Small intestine (tissue), 7 donors: Measurements from ENCODE around the gene LRRC28. TPM values are rescaled to one million over a fixed set of nuclear protein-coding genes. Genes with fewer than 3 reads are reported as not detected.

Experiments
- DNase-seq, 2 donors: peaks; one replicate each; pipeline versions ENCODE4 v3.0.0 to v3.0.0-alpha.2; 2013
- FAIRE-seq: peaks from 2 replicates; lab custom pipeline; 2012; peaks lifted over from hg19 to GRCh38; lab: Jason Lieb, UNC
- H3K27ac ChIP-seq, 3 donors: one replicate each; pipeline ENCODE4 v1.5.1; 2013; ENCODE audit warnings: low read length in 2 of 3, mild to moderate bottlenecking in 2 of 3, control low read depth in 1 of 3, inconsistent platforms in 1 of 3, low read depth in 1 of 3, moderate library complexity in 1 of 3
- H3K27me3 ChIP-seq, 3 donors: one replicate each; pipeline ENCODE4 v1.6.1; 2013; ENCODE audit warnings: low read length in 3 of 3, inconsistent platforms in 1 of 3; ENCODE audit not compliant: control insufficient read depth in 3 of 3, insufficient read depth in 3 of 3
- H3K36me3 ChIP-seq, 3 donors: one replicate each; pipeline ENCODE4 v1.6.1; 2013; ENCODE audit warnings: low read length in 3 of 3, inconsistent platforms in 1 of 3, low read depth in 1 of 3, mild to moderate bottlenecking in 1 of 3, moderate library complexity in 1 of 3; ENCODE audit not compliant: control insufficient read depth in 3 of 3, insufficient read depth in 2 of 3
- H3K4me1 ChIP-seq, 3 donors: one replicate each; pipeline ENCODE4 v1.6.1; 2013; ENCODE audit warnings: low read length in 2 of 3, inconsistent platforms in 1 of 3, low read depth in 1 of 3, mild to moderate bottlenecking in 1 of 3, moderate library complexity in 1 of 3; ENCODE audit not compliant: control insufficient read depth in 3 of 3, insufficient read depth in 2 of 3
- H3K4me3 ChIP-seq, 3 donors: one replicate each; pipeline ENCODE4 v1.5.1; 2013; ENCODE audit warnings: low read length in 3 of 3, control low read depth in 1 of 3, inconsistent platforms in 1 of 3, low read depth in 1 of 3, mild to moderate bottlenecking in 1 of 3, moderate library complexity in 1 of 3
- H3K9me3 ChIP-seq, 2 donors: one replicate each; pipeline ENCODE4 v1.6.1; 2013; ENCODE audit warnings: low read depth in 1 of 2, low read length in 1 of 2; ENCODE audit not compliant: control insufficient read depth in 2 of 2, insufficient read depth in 1 of 2
- WGBS, 3 donors: extraction: QIAGEN DNeasy Blood & Tissue Kit; methylation state at CpG; one replicate each; pipeline ENCODE4 v1.1.7; 2013; 5-methylcytosine and 5-hydroxymethylcytosine counted together
- polyA plus RNA-seq, 4 donors: library from polyadenylated mRNA; stranded (reverse) in 3 of 4; unstranded in 1 of 4; fragments of 200-250 nt in 3 of 4; fragments of 120-200 nt in 1 of 4; gene quantifications; one replicate each; pipeline versions ENCODE4 v1.2.1 to v1.2.3, GENCODE V29; 2013
- donor health status: healthy with polysubstance abuse.
- donor health status: control.
- donor health status: control.
- donor health status: Bipolar disorder and iron deficiency.
- donor health status: healthy.

Gene LRRC28
- polyA plus RNA-seq, 4 donors, result 23.7 to 46.7 (median 36.9) TPM

DNA sequence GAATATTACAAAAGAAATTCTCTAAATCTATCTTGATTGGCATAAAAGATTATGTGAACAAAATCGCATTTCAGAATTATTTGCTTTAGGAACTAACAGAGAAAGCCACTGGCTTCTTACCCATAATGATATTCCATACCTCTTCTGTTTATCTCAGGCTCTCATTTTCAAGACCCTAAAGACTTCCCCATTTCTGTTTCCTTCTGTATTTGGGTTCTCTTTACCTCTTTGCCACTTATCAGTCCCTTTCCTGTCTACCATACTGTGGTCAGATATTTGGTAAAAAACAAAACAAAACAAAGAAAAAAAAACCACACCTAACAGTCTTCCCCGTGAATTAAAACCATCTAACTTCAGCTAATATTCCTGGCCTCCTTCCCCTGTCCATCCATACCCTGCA is 108.5 kb downstream of the LRRC28 start:
- Histone ChIP-seq H3K36me3 (peaks cover 0 to 13% (median 8%) of the 10 kb centered on the region in 3 donors), H3K4me1 (no peaks in the 10 kb centered on the region), H3K27ac (no peak overlapping the region), H3K9me3 (peaks cover 0 to 3% of the 10 kb centered on the region in 2 donors), H3K4me3 (no peak overlapping the region), H3K27me3 (no peaks in the 10 kb centered on the region)
- DNase-seq, result no peak
- 79 to 96% (median 83%) methylated on average over 2 of the region's 2 CpGs for WGBS, 3 donors
- FAIRE-seq, result no peak

DNA sequence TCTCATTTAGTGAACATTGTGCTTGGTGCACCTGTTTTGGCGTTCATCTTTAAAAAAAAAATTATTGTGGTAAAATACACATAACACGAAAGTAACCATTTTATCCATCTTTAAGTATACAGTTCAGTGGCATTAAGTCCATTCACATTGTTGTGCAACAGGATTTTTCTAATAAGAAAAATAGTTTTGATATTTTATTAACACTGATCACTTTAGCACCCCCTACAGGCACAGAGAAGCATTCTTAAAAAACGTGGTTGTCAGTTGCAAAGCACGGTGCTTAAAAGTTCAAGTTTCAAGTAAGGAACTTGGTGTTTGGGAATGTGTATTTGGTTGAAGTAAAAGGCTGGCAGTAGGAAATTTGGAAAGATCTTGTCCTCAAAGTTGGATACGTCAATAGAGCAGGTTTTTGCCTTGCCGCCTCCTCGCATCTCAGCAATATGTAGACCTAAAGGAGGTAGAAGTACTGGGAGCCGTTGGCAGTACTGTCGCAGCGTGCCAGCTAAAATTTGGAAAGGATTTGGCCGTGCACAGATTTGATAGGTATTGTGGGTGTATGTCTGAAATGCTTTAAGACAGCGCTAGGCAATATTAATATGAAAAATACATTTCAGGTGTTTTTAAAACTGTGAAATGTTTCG is 110.4 kb downstream of the LRRC28 start:
- Histone ChIP-seq H3K27ac (no peak overlapping the region), H3K27me3 (no peaks in the 10 kb centered on the region), H3K4me1 (no peaks in the 10 kb centered on the region), H3K4me3 (no peak overlapping the region), H3K36me3 (peaks cover under 1 to 14% (median 13%) of the 10 kb centered on the region in 3 donors), H3K9me3 (peaks cover 0 to 3% of the 10 kb centered on the region in 2 donors)
- WGBS, 3 donors, result 88 to 91% (median 90%) methylated on average over 13 of the region's 13 CpGs
- DNase-seq (no peak), FAIRE-seq (no peak)

GRCh38 chr15:99365242-99365641 is 114.0 kb downstream of the LRRC28 start:
- FAIRE-seq (no peak), DNase-seq (no peak)
- H3K36me3 ChIP-seq, result peaks cover 3 to 19% (median 16%) of the 10 kb centered on the region in 3 donors
- no peak overlapping the region for H3K27ac ChIP-seq
- peaks cover 0 to 6% of the 10 kb centered on the region in 2 donors for H3K9me3 ChIP-seq
- 55 to 95% (median 77%) methylated on average over 1 of the region's 1 CpG for WGBS, 3 donors
- no peak overlapping the region for H3K4me3 ChIP-seq
- no peaks in the 10 kb centered on the region for H3K4me1 ChIP-seq
- H3K27me3 ChIP-seq, result no peaks in the 10 kb centered on the region

DNA sequence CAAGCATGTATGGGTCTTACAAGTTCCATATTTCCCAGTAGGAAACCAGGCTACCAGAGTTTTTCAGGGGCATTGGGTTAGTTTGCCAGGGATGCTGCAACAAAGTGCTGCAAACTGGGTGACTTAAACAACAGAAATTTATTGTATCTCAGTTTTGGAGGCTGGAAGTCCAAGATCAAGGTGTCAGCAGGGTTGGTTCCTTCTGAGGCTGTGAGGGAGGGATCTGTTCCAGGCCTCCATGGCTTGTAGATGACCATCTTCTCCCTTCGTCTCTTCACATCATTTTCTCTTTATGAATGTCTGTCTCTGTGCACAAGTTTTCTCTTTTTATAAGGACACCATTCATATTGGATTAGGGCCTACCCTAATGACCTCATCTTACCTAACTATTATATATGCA is 114.7 kb downstream of the LRRC28 start:
- FAIRE-seq, result no peak
- DNase-seq, result no peak
- no peak overlapping the region for H3K4me3 ChIP-seq
- WGBS, 3 donors, result 95 to 100% (median 97%) methylated on average over 1 of the region's 1 CpG
- no peaks in the 10 kb centered on the region for H3K4me1 ChIP-seq
- no peak overlapping the region for H3K27ac ChIP-seq
- peaks cover 0 to 6% of the 10 kb centered on the region in 2 donors for H3K9me3 ChIP-seq
- H3K36me3 ChIP-seq, result peaks cover 3 to 19% (median 14%) of the 10 kb centered on the region in 3 donors
- no peaks in the 10 kb centered on the region for H3K27me3 ChIP-seq

DNA sequence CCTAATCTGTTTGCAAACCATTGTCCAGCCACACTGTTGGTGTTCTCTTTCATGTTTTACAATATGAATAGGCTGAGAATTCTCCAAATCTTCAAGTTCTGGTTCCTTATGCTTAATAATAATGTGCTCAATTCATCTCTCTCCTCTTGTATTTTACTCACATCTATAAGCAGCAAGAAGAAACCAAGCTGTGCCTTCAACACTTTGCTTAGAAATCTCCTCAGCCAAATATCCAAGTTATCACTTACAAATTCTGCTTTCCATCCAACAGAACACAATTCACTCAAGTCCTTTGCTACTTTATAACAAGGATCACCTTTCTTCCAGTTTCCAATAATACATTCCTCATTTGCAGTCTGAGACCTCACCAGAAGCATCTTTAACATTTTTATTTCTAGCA is 117.5 kb downstream of the LRRC28 start:
- no peak for DNase-seq
- H3K9me3 ChIP-seq, result peaks cover 0 to 6% of the 10 kb centered on the region in 2 donors
- H3K36me3 ChIP-seq, result peaks cover 3 to 13% (median 11%) of the 10 kb centered on the region in 3 donors
- H3K4me3 ChIP-seq, result no peak overlapping the region
- no peaks in the 10 kb centered on the region for H3K27me3 ChIP-seq
- H3K4me1 ChIP-seq, result no peaks in the 10 kb centered on the region
- H3K27ac ChIP-seq, result no peak overlapping the region
- FAIRE-seq, result no peak

- peaks cover 3 to 10% (median 8%) of the 10 kb centered on the region in 3 donors for H3K36me3 ChIP-seq
- FAIRE-seq, result no peak
- H3K27me3 ChIP-seq, result no peaks in the 10 kb centered on the region
- no peak overlapping the region for H3K27ac ChIP-seq
- peaks cover 0 to 6% of the 10 kb centered on the region in 2 donors for H3K9me3 ChIP-seq
- DNase-seq, result no peak
- no peaks in the 10 kb centered on the region for H3K4me1 ChIP-seq
- WGBS, 3 donors, result 81 to 91% (median 90%) methylated on average over 5 of the region's 5 CpGs
- no peak overlapping the region for H3K4me3 ChIP-seq
These were observed 117.9 kb downstream of the LRRC28 start for GRCh38 chr15:99369196-99369595.

DNA sequence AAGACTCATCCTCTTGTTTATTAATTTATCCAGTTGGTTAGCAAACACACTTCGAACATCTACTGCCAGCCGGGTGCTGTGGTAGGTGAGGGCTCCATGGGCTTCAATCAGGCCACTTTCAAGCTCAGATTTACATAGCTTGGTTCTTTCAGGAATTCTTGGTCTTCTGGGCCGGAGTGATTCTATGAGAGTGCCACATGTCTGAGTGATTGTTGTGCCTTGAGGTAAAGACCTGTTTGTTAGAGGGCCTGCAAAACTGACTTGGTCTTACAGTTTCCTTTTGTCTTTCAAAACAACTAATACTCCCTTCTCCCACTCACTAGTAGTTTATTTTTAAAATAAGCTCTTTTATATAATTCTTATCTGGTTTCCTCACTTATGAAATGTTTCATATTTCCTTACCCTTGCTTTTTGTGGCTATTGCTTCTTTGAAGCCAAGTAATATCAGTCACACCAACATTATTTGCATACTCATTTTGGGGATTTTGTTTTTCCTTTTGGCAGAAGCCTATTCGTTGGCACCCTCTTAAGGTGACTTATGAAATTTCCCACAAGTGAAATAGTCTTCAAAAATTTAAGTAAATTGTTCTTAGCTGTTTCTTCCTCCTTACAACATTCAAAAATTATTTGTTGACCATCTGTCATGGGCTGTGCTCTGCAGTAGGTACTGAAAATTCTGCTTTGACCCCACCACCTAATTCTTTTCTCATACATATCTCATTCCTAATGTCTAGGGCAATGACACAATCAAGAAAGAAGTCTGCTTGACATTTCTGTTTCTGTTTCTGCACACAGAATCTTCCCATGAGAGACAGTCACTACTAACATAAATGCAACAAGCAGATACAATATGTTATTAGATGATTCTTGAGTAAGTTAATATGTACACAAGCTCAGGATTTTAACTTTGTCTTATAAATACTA is 120.2 kb downstream of the LRRC28 start:
- FAIRE-seq (no peak), DNase-seq (no peak)
- WGBS, 3 donors, result 74 to 86% (median 85%) methylated on average over 4 of the region's 4 CpGs
- peaks cover 0 to 5% of the 10 kb centered on the region in 2 donors for H3K9me3 ChIP-seq
- H3K27me3 ChIP-seq, result no peaks in the 10 kb centered on the region
- H3K27ac ChIP-seq, result peak overlapping the region in 2 of 3 donors; percentile 32 to 50
- H3K36me3 ChIP-seq, result peaks cover 3 to 9% (median 3%) of the 10 kb centered on the region in 3 donors
- H3K4me1 ChIP-seq, result no peaks in the 10 kb centered on the region
- no peak overlapping the region for H3K4me3 ChIP-seq

- Histone ChIP-seq H3K27me3 (no peaks in the 10 kb centered on the region), H3K4me1 (peaks cover 4 to 16% (median 6%) of the 10 kb centered on the region in 3 donors), H3K4me3 (no peak overlapping the region), H3K27ac (peak overlapping the region in 2 of 3 donors; percentile 15 to 65), H3K9me3 (no peaks in the 10 kb centered on the region), H3K36me3 (peaks cover 0 to 15% (median 2%) of the 10 kb centered on the region in 3 donors)
- peak; percentile 24 to 52 for DNase-seq
- 62 to 84% (median 69%) methylated on average over 6 of the region's 6 CpGs for WGBS, 3 donors
- no peak for FAIRE-seq
These were observed 133.9 kb downstream of the LRRC28 start for GRCh38 chr15:99385005-99385669.
